Ovary (tissue), 9 donors: ENCODE results near the gene STAG2. TPM values are rescaled to one million over a fixed set of nuclear protein-coding genes. Genes with fewer than 3 reads are reported as not detected.

Experiments
- DNase-seq, 5 donors: peaks; one replicate each; pipeline ENCODE4 v3.0.0-alpha.2; 2019 to 2020
- H3K27ac ChIP-seq, 2 donors: fragments of 200-600 bp; one replicate each; pipeline versions ENCODE4 v1.5.1 to v1.8.0; 2019 to 2022
- H3K27me3 ChIP-seq: fragments of 200-600 bp; one replicate; pipeline ENCODE4 v1.8.0; 2022
- H3K36me3 ChIP-seq: fragments of 200-600 bp; sonication (generic); one replicate; pipeline ENCODE4 v1.5.1; 2019
- H3K4me1 ChIP-seq: one replicate; pipeline ENCODE4 v1.8.1; 2013; ENCODE audit warnings: mild to moderate bottlenecking, moderate library complexity; ENCODE audit not compliant: insufficient read depth
- H3K4me3 ChIP-seq: fragments of 200-600 bp; sonication (generic); one replicate; pipeline ENCODE4 v1.5.1; 2017
- H3K9me3 ChIP-seq, 2 donors: fragments of 200-600 bp in 1 of 2; sonication (generic) in 1 of 2; one replicate each; pipeline versions ENCODE4 v1.5.1 to v1.8.1; 2013 to 2019; ENCODE audit warnings: mild to moderate bottlenecking in 1 of 2, moderate library complexity in 1 of 2
- EP300 ChIP-seq: sonication (generic); formaldehyde crosslinking; IDR thresholded peaks from one replicate; pipeline ENCODE4 v1.6.1; 2017; ENCODE audit warnings: antibody characterized with exemption
- POLR2A ChIP-seq: fragments of 450-650 bp; IDR thresholded peaks from one replicate; pipeline ENCODE4 v1.6.1; 2017; ENCODE audit warnings: antibody characterized with exemption, mild to moderate bottlenecking, moderate library complexity
- WGBS, 3 donors: extraction: QIAGEN DNeasy Blood & Tissue Kit in 1 of 3; methylation state at CpG; one replicate each; pipeline versions ENCODE4 v1.1.5 to v1.1.7; 2013 to 2017; 5-methylcytosine and 5-hydroxymethylcytosine counted together
- intact Hi-C, 4 donors: fragments of 100-400 bp; cut with DNase I; formaldehyde crosslinking; loops; one replicate each; pipeline versions ENCODE4 v1.11.0 to v1.15.1; 2022 to 2023
- polyA plus RNA-seq, 2 donors: library from polyadenylated mRNA; stranded (reverse); fragments of 200-250 nt in 1 of 2; fragments of 350-450 nt in 1 of 2; fragmentation: Illumina TruSeq in 1 of 2; extraction: RNeasy Lipid Tissue Mini Kit (QIAGEN cat#74804) in 1 of 2; gene quantifications; one replicate each; pipeline ENCODE4 v1.2.3, GENCODE V29; 2013 to 2014
- total RNA-seq, 7 donors: library from RNA; depleted of rRNA in 2 of 7; stranded (reverse); fragments of >200 nt in 2 of 7; fragmentation: NEBNext Ultra II Directional in 3 of 7; extraction: Animal tissue kit (Norgen Biotek cat#: 25700) in 3 of 7; gene quantifications; one replicate each; pipeline versions ENCODE4 v1.1.0 to v1.2.4, GENCODE V29; 2016 to 2023
- TF ChIP-seq, protein P1 (sequence below), 3 donors: fragments of 450-650 bp in 2 of 3; fragments of 200-600 bp in 1 of 3; IDR thresholded peaks; one replicate each; pipeline versions ENCODE4 v1.5.1 to v1.8.0; 2016 to 2022; ENCODE audit warnings: antibody characterized with exemption in 3 of 3, mild to moderate bottlenecking in 1 of 3
- donor health status: DM: no; HTN: no; CAD: no; lungs with moderate emphysema.
- donor health status: DM: no; HTN: no; CAD: no.
- donor health status: Bipolar disorder and iron deficiency.
- donor health status: DM: yes; HTN: yes; CAD: no.
- donor health status: DM: no; HTN: no; CAD: no.
- donor health status: DM: yes; HTN: yes; CAD: no.

STAG2 gene
- total and polyA plus RNA-seq, 9 donors: 35.1 to 135 (median 83.1) TPM

DNA sequence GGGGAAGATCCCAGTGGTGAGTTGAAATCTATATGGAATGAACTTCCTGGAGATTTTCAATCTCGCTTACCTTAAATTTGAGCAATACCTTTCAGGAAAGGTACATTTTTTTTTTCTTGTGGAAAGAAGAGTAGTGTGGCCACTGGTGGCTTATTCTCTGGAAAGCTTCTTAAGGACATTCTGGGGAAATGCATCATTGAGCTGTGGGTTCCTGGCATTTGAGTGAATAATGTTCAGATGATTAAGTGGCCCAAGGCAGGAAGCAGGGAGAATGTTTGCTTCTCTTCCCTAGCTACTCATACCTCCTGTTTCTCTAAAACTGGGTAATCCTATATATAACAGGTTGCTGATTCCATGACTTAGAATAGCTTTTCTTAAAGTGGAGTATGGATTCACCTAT is 31.8 kb downstream of the STAG2 start:
- WGBS, 3 donors: 87 to 97% (median 90%) methylated on average over 1 of the region's 1 CpG

DNA sequence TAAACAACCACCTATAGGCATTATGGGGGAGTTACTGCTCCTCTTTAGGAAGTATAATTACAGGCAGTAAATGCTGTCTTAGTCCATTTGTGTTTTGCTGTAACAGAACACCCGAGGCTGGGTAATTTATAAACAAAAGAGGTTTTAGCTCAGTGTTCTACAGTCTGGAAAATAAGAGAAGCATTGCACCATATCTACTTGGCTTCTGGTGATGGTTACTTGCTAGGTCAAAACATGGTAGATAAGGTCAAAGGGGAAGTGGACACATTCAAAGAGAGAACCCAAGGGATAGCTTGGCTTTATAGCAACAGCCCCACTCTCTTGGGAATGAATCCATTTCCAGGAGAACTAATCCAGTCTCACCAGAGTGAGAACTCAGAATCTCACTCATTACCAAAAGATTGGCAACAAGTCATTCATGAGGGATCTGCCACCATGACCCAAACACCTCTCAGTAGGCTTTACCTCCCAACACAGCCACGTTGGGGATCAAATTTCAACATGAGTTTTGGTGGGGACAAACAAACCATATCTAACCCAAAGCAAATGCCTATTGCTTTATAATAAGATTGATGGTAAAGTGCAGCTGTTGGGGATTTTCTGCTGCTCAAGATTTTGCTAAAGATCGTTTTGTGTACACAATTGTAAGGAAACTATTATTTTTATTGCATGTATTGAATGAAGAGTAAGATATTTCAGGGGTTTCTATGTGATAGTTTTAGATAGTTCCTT is 32.6 kb downstream of the STAG2 start:
- DNase-seq: no peak
- Histone ChIP-seq H3K9me3 (no peaks in the 10 kb centered on the region), H3K27ac (no peak overlapping the region), H3K27me3 (no peaks in the 10 kb centered on the region), H3K4me3 (no peak overlapping the region), H3K4me1 (peaks cover 5% of the 10 kb centered on the region), H3K36me3 (no peaks in the 10 kb centered on the region)
- intact Hi-C loops: no loop called here
- 10 to 24% (median 12%) methylated on average over 3 of the region's 3 CpGs for WGBS, 3 donors
- TF ChIP-seq, protein P1, sequence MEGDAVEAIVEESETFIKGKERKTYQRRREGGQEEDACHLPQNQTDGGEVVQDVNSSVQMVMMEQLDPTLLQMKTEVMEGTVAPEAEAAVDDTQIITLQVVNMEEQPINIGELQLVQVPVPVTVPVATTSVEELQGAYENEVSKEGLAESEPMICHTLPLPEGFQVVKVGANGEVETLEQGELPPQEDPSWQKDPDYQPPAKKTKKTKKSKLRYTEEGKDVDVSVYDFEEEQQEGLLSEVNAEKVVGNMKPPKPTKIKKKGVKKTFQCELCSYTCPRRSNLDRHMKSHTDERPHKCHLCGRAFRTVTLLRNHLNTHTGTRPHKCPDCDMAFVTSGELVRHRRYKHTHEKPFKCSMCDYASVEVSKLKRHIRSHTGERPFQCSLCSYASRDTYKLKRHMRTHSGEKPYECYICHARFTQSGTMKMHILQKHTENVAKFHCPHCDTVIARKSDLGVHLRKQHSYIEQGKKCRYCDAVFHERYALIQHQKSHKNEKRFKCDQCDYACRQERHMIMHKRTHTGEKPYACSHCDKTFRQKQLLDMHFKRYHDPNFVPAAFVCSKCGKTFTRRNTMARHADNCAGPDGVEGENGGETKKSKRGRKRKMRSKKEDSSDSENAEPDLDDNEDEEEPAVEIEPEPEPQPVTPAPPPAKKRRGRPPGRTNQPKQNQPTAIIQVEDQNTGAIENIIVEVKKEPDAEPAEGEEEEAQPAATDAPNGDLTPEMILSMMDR (IDR thresholded peaks at IDR 0.05): no peak
- no peak for TF ChIP-seq EP300
- no peak for TF ChIP-seq POLR2A

More for the DNA sequence above, 31.8 kb downstream of the STAG2 start:
- TF ChIP-seq POLR2A: no peak
- TF ChIP-seq, protein P1 (IDR thresholded peaks at IDR 0.05): no peak
- no peak for TF ChIP-seq EP300
- no peaks in the 10 kb centered on the region for H3K36me3 ChIP-seq
- no peak overlapping the region for H3K27ac ChIP-seq
- H3K4me3 ChIP-seq: no peak overlapping the region
- no peaks in the 10 kb centered on the region for H3K27me3 ChIP-seq
- no peak for DNase-seq
- H3K9me3 ChIP-seq: no peaks in the 10 kb centered on the region
- intact Hi-C loops: no loop called here
- H3K4me1 ChIP-seq: peaks cover 5% of the 10 kb centered on the region

DNA sequence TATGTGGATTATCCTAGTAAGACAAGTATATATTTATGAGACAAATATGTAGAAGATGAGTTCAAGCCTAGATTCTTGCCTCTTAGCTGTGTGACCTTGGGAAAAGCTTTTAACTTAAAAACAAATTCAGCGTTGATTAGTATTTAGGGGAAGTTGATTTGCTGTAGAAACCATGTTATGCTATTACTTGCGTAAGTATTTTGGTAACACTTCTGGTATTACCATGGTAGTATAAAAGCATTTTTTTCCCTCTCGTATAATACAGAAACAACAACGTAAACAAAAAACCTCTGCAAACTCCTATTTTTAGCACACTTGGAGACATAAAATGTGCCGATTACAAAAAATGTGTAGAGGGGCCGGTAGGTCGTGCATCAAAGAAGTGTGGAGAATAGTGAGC is 33.2 kb downstream of the STAG2 start:
- Histone ChIP-seq H3K9me3 (no peaks in the 10 kb centered on the region), H3K27me3 (no peaks in the 10 kb centered on the region), H3K27ac (no peak overlapping the region), H3K4me1 (peaks cover 5% of the 10 kb centered on the region), H3K4me3 (no peak overlapping the region), H3K36me3 (no peaks in the 10 kb centered on the region)
- DNase-seq: no peak
- intact Hi-C loops: no loop called here
- TF ChIP-seq POLR2A: no peak
- TF ChIP-seq, protein P1 (IDR thresholded peaks at IDR 0.05): no peak
- 35 to 54% (median 39%) methylated on average over 7 of the region's 7 CpGs for WGBS, 3 donors

DNA sequence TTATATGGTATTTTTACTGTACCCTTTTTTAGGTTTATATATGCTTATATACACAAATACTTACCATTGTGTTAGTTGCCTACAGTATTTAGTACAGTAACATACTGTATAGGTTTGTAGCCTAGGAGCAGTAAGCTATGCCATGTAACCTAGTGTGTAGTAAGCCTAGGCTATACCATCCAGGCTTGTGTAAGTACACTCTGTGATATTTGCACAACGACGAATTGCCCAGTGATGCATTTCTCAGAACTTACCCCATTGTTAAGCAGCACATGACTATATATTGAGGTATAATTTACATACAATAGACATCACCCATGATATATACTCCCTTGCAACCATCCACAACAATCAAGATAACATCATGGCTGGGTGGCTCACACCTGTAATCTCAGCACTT is 40.1 kb downstream of the STAG2 start:
- intact Hi-C loops: loop anchor here in 1 of 4 donors (1.0 kb wide), 1 partner anchor 19 kb away; no protein-coding TSS in a partner anchor
- TF ChIP-seq POLR2A (no peak), EP300 (no peak)
- TF ChIP-seq, protein P1 (IDR thresholded peaks at IDR 0.05): no peak
- Histone ChIP-seq H3K4me1 (no peaks in the 10 kb centered on the region), H3K27me3 (no peaks in the 10 kb centered on the region), H3K36me3 (no peaks in the 10 kb centered on the region), H3K27ac (no peak overlapping the region), H3K4me3 (no peak overlapping the region), H3K9me3 (no peaks in the 10 kb centered on the region)
- DNase-seq: no peak
- WGBS, 3 donors: 90 to 95% (median 92%) methylated on average over 2 of the region's 2 CpGs
